ENCODE data around the gene MRPL22. TPM values are rescaled to one million over a fixed set of nuclear protein-coding genes. Genes with fewer than 3 reads are reported as not detected.

The MRPL22 gene
- total and polyA plus RNA-seq, 2 of the 13 experiments (the other 11 are each of a cell fraction or from before 2014, with no cell fraction given): 66.8 to 84.8 TPM

GRCh38 chr5:154940772-154941620, at the start of gene MRPL22 (continued):
- TF ChIP-seq, protein P1, sequence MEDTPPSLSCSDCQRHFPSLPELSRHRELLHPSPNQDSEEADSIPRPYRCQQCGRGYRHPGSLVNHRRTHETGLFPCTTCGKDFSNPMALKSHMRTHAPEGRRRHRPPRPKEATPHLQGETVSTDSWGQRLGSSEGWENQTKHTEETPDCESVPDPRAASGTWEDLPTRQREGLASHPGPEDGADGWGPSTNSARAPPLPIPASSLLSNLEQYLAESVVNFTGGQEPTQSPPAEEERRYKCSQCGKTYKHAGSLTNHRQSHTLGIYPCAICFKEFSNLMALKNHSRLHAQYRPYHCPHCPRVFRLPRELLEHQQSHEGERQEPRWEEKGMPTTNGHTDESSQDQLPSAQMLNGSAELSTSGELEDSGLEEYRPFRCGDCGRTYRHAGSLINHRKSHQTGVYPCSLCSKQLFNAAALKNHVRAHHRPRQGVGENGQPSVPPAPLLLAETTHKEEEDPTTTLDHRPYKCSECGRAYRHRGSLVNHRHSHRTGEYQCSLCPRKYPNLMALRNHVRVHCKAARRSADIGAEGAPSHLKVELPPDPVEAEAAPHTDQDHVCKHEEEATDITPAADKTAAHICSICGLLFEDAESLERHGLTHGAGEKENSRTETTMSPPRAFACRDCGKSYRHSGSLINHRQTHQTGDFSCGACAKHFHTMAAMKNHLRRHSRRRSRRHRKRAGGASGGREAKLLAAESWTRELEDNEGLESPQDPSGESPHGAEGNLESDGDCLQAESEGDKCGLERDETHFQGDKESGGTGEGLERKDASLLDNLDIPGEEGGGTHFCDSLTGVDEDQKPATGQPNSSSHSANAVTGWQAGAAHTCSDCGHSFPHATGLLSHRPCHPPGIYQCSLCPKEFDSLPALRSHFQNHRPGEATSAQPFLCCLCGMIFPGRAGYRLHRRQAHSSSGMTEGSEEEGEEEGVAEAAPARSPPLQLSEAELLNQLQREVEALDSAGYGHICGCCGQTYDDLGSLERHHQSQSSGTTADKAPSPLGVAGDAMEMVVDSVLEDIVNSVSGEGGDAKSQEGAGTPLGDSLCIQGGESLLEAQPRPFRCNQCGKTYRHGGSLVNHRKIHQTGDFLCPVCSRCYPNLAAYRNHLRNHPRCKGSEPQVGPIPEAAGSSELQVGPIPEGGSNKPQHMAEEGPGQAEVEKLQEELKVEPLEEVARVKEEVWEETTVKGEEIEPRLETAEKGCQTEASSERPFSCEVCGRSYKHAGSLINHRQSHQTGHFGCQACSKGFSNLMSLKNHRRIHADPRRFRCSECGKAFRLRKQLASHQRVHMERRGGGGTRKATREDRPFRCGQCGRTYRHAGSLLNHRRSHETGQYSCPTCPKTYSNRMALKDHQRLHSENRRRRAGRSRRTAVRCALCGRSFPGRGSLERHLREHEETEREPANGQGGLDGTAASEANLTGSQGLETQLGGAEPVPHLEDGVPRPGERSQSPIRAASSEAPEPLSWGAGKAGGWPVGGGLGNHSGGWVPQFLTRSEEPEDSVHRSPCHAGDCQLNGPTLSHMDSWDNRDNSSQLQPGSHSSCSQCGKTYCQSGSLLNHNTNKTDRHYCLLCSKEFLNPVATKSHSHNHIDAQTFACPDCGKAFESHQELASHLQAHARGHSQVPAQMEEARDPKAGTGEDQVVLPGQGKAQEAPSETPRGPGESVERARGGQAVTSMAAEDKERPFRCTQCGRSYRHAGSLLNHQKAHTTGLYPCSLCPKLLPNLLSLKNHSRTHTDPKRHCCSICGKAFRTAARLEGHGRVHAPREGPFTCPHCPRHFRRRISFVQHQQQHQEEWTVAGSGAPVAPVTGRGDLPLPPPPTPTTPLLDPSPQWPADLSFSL (CRISPR knock-in tag; IDR thresholded peaks at IDR 0.05): no peak
- no peak for TF ChIP-seq MLLT10 (CRISPR knock-in tag; IDR thresholded peaks at IDR 0.05)
- TF ChIP-seq, protein P2, sequence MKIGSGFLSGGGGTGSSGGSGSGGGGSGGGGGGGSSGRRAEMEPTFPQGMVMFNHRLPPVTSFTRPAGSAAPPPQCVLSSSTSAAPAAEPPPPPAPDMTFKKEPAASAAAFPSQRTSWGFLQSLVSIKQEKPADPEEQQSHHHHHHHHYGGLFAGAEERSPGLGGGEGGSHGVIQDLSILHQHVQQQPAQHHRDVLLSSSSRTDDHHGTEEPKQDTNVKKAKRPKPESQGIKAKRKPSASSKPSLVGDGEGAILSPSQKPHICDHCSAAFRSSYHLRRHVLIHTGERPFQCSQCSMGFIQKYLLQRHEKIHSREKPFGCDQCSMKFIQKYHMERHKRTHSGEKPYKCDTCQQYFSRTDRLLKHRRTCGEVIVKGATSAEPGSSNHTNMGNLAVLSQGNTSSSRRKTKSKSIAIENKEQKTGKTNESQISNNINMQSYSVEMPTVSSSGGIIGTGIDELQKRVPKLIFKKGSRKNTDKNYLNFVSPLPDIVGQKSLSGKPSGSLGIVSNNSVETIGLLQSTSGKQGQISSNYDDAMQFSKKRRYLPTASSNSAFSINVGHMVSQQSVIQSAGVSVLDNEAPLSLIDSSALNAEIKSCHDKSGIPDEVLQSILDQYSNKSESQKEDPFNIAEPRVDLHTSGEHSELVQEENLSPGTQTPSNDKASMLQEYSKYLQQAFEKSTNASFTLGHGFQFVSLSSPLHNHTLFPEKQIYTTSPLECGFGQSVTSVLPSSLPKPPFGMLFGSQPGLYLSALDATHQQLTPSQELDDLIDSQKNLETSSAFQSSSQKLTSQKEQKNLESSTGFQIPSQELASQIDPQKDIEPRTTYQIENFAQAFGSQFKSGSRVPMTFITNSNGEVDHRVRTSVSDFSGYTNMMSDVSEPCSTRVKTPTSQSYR (CRISPR knock-in tag; IDR thresholded peaks at IDR 0.05; ENCODE audit: borderline replicate concordance): 0 out of 2 replicates have a peak, but pooled peaks have one; percentile 19
- TF ChIP-seq ZNF354B (CRISPR knock-in tag; IDR thresholded peaks at IDR 0.05): no peak
- no peak for TF ChIP-seq PLRG1 (conservative IDR thresholded peaks at IDR 0.05)
- no peak for TF ChIP-seq ZNF558 (CRISPR knock-in tag; IDR thresholded peaks at IDR 0.05; ENCODE audit: borderline replicate concordance)
- TF ChIP-seq ASH2L (IDR thresholded peaks at IDR 0.05; ENCODE audit: insufficient read length, low read depth, low read length): peak; percentile 90
- TF ChIP-seq ZNF460 (CRISPR knock-in tag; IDR thresholded peaks at IDR 0.05; ENCODE audit: borderline replicate concordance): no peak
- no peak for TF ChIP-seq THYN1 (CRISPR knock-in tag; IDR thresholded peaks at IDR 0.05; ENCODE audit: borderline replicate concordance, low read depth)
- no peak for TF ChIP-seq ZNF841 (CRISPR knock-in tag; IDR thresholded peaks at IDR 0.05; ENCODE audit: borderline replicate concordance)
- no peak for TF ChIP-seq ZBTB1 (CRISPR knock-in tag; IDR thresholded peaks at IDR 0.05; ENCODE audit: borderline replicate concordance)
- no peak for TF ChIP-seq ZBTB20 (CRISPR knock-in tag; IDR thresholded peaks at IDR 0.05; ENCODE audit: borderline replicate concordance, low read depth)
- peak; percentile 78 for TF ChIP-seq PATZ1 (CRISPR knock-in tag; IDR thresholded peaks at IDR 0.05)
